ENCODE results near the gene NFYA. TPM values are rescaled to one million over a fixed set of nuclear protein-coding genes. Genes with fewer than 3 reads are reported as not detected.

Gene NFYA
- total RNA-seq, 2 donors from 2014 or later = 23.1 to 48.3 TPM

- intact Hi-C loops (cut with DNase I) = no loop called here
- no peak overlapping the region for H3K27ac ChIP-seq
- 59% methylated on average over 3 of the region's 3 CpGs for WGBS
These were observed 22.2 kb upstream of the NFYA start for GRCh38 chr6:41050536-41050935.

GRCh38 chr6:41051873-41052272 lies 20.9 kb upstream of the NFYA start:
- Histone ChIP-seq H3K27ac (no peak overlapping the region), H3K27me3 (replicated peaks; ENCODE audit: insufficient read depth) (no peaks in the 10 kb centered on the region), H3K4me3 (no peak overlapping the region), H3K4me1 (replicated peaks) (no peaks in the 10 kb centered on the region), H3K9me3 (no peaks in the 10 kb centered on the region), H3K36me3 (no peaks in the 10 kb centered on the region)
- no peak for TF ChIP-seq CTCF (IDR thresholded peaks at IDR 0.05)
- no peak for DNase-seq (ENCODE audit: low spot score)
- intact Hi-C loops (cut with DNase I) = no loop called here
- 75% methylated on average over 5 of the region's 5 CpGs for WGBS

More at GRCh38 chr6:41050536-41050935, 22.2 kb upstream of the NFYA start:
- no peak for DNase-seq (ENCODE audit: low spot score)
- no peaks in the 10 kb centered on the region for H3K4me1 ChIP-seq (replicated peaks)
- no peaks in the 10 kb centered on the region for H3K36me3 ChIP-seq
- no peaks in the 10 kb centered on the region for H3K9me3 ChIP-seq
- TF ChIP-seq CTCF (IDR thresholded peaks at IDR 0.05) = no peak
- no peak for TF ChIP-seq POLR2AphosphoS5 (IDR thresholded peaks at IDR 0.05)
- TF ChIP-seq POLR2A (IDR thresholded peaks at IDR 0.05) = no peak
- H3K4me3 ChIP-seq = no peak overlapping the region
- no peaks in the 10 kb centered on the region for H3K27me3 ChIP-seq (replicated peaks; ENCODE audit: insufficient read depth)

- Histone ChIP-seq H3K27me3 (replicated peaks; ENCODE audit: insufficient read depth) (no peaks in the 10 kb centered on the region), H3K9me3 (no peaks in the 10 kb centered on the region), H3K4me3 (no peak within 1 kb of the TSS), H3K27ac (no peak within 1 kb of the TSS), H3K36me3 (no peaks in the 10 kb centered on the region), H3K4me1 (replicated peaks) (no peaks in the 10 kb centered on the region)
- intact Hi-C loops (cut with DNase I) = no loop called here
- TF ChIP-seq POLR2AphosphoS5 (IDR thresholded peaks at IDR 0.05) (no peak), POLR2A (IDR thresholded peaks at IDR 0.05) (no peak), CTCF (IDR thresholded peaks at IDR 0.05) (no peak)
- WGBS = 44% methylated on average over 5 of the region's 5 CpGs
- DNase-seq (ENCODE audit: low spot score) = no peak
These were observed 19.7 kb upstream of the NFYA start, which contains the start of gene APOBEC2 for GRCh38 chr6:41053041-41053440. Gene APOBEC2 (plus strand): TSS chr6:41053202. CDS start chr6:41053348, 146 bp downstream.

- no peak overlapping the region for H3K27ac ChIP-seq
- no peaks in the 10 kb centered on the region for H3K27me3 ChIP-seq (replicated peaks; ENCODE audit: insufficient read depth)
- intact Hi-C loops (cut with DNase I) = no loop called here
- no peaks in the 10 kb centered on the region for H3K9me3 ChIP-seq
- no peaks in the 10 kb centered on the region for H3K4me1 ChIP-seq (replicated peaks)
- TF ChIP-seq POLR2A (IDR thresholded peaks at IDR 0.05) (no peak), CTCF (IDR thresholded peaks at IDR 0.05) (no peak), POLR2AphosphoS5 (IDR thresholded peaks at IDR 0.05) (no peak)
- 100% methylated on average over 3 of the region's 3 CpGs for WGBS
- no peak overlapping the region for H3K4me3 ChIP-seq
- H3K36me3 ChIP-seq = no peaks in the 10 kb centered on the region
- DNase-seq (ENCODE audit: low spot score) = no peak
These were observed 18.3 kb upstream of the NFYA start for GRCh38 chr6:41054511-41054910.

GRCh38 chr6:41055149-41055548 lies 17.6 kb upstream of the NFYA start:
- no peaks in the 10 kb centered on the region for H3K4me1 ChIP-seq (replicated peaks)
- H3K9me3 ChIP-seq = no peaks in the 10 kb centered on the region
- no peak overlapping the region for H3K27ac ChIP-seq
- H3K36me3 ChIP-seq = no peaks in the 10 kb centered on the region
- intact Hi-C loops (cut with DNase I) = no loop called here
- no peak for TF ChIP-seq POLR2A (IDR thresholded peaks at IDR 0.05)
- no peak for TF ChIP-seq POLR2AphosphoS5 (IDR thresholded peaks at IDR 0.05)
- no peak for TF ChIP-seq CTCF (IDR thresholded peaks at IDR 0.05)
- no peak for DNase-seq (ENCODE audit: low spot score)
- no peak overlapping the region for H3K4me3 ChIP-seq
- 55% methylated on average over 3 of the region's 3 CpGs for WGBS
- H3K27me3 ChIP-seq (replicated peaks; ENCODE audit: insufficient read depth) = no peaks in the 10 kb centered on the region

Measured in prostate gland (tissue), 2 donors.